ENCODE data around the gene AGAP3. TPM values are rescaled to one million over a fixed set of nuclear protein-coding genes. Genes with fewer than 3 reads are reported as not detected.

Gene AGAP3
- total and polyA plus RNA-seq, 4 donors = 3.9 to 27.0 (median 17.6) TPM

DNA sequence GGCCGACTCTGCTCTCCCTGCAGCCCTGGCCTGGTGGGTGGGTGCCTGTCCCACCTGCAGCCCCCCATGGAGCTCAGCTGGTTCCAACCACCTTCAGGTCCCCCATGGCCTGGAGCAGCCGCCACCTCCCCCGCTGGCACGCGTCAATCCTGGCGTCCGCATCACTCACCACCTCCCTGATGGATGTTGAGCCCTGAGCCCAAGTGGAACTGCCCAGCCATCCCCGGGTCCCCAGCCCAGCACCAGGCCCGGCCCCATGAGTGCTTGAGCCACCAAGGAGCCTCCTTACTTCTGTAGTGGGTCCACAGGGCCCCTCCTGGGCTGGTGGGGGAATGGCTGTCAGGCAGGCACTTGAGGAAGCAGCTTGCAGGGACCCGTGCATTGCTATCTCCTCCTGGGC lies 14.6 kb downstream of the AGAP3 start:
- TF ChIP-seq HNF4G (IDR thresholded peaks at IDR 0.05) (no peak), GABPA (IDR thresholded peaks at IDR 0.05 in 1 of 2, conservative IDR thresholded peaks at IDR 0.05 in 1 of 2) (no peak), FOXA2 (IDR thresholded peaks at IDR 0.05) (no peak)
- no peak overlapping the region for H3K4me3 ChIP-seq (ENCODE audit: low read depth in 1 of 3, low read length in 3 of 3)
- H3K27ac ChIP-seq (ENCODE audit: low read depth in 1 of 2, low read length in 2 of 2) = no peak overlapping the region
- DNase-seq (ENCODE audit: low spot score) = no peak
- no peaks in the 10 kb centered on the region for H3K4me1 ChIP-seq (ENCODE audit: control insufficient read depth in 4 of 4, insufficient read depth in 4 of 4, low read length in 3 of 4)
- no peak overlapping the region for H3K9ac ChIP-seq (ENCODE audit: low read depth in 1 of 2, low read length in 2 of 2)
- H3K27me3 ChIP-seq (ENCODE audit: control insufficient read depth in 4 of 4, insufficient read depth in 4 of 4, low read length in 3 of 4) = no peaks in the 10 kb centered on the region
- H3K9me3 ChIP-seq (ENCODE audit: control insufficient read depth in 4 of 4, low read length in 3 of 4) = no peaks in the 10 kb centered on the region
- peaks cover 0 to 4% (median 1%) of the 10 kb centered on the region in 4 donors for H3K36me3 ChIP-seq (ENCODE audit: control insufficient read depth in 4 of 4, insufficient read depth in 3 of 4, low read depth in 1 of 4, low read length in 3 of 4)
- WGBS = 94% methylated on average over 10 of the region's 10 CpGs

GRCh38 chr7:151101621-151102396 lies 15.5 kb downstream of the AGAP3 start:
- Histone ChIP-seq H3K9ac (ENCODE audit: low read depth in 1 of 2, low read length in 2 of 2) (no peak overlapping the region), H3K27me3 (ENCODE audit: control insufficient read depth in 4 of 4, insufficient read depth in 4 of 4, low read length in 3 of 4) (no peaks in the 10 kb centered on the region), H3K4me1 (ENCODE audit: control insufficient read depth in 4 of 4, insufficient read depth in 4 of 4, low read length in 3 of 4) (no peaks in the 10 kb centered on the region), H3K9me3 (ENCODE audit: control insufficient read depth in 4 of 4, low read length in 3 of 4) (no peaks in the 10 kb centered on the region), H3K36me3 (ENCODE audit: control insufficient read depth in 4 of 4, insufficient read depth in 3 of 4, low read depth in 1 of 4, low read length in 3 of 4) (peaks cover 0 to 4% (median 1%) of the 10 kb centered on the region in 4 donors), H3K4me3 (ENCODE audit: low read depth in 1 of 3, low read length in 3 of 3) (no peak overlapping the region), H3K27ac (ENCODE audit: low read depth in 1 of 2, low read length in 2 of 2) (no peak overlapping the region)
- no peak for DNase-seq (ENCODE audit: low spot score)
- WGBS = 90% methylated on average over 24 of the region's 24 CpGs
- no peak for TF ChIP-seq EGR1 (IDR thresholded peaks at IDR 0.05; ENCODE audit: low read depth in 2 of 2)
- no peak for TF ChIP-seq HNF4A (conservative IDR thresholded peaks at IDR 0.05)
- TF ChIP-seq ZBTB33 (IDR thresholded peaks at IDR 0.05) = no peak
- TF ChIP-seq CTCF (IDR thresholded peaks at IDR 0.05; ENCODE audit: low read depth, low read length, missing input control) = no peak
- TF ChIP-seq GABPA (IDR thresholded peaks at IDR 0.05 in 1 of 2, conservative IDR thresholded peaks at IDR 0.05 in 1 of 2) = no peak
- TF ChIP-seq RAD21 (IDR thresholded peaks at IDR 0.05) = no peak
- TF ChIP-seq FOXA1 (IDR thresholded peaks at IDR 0.05) = no peak

DNA sequence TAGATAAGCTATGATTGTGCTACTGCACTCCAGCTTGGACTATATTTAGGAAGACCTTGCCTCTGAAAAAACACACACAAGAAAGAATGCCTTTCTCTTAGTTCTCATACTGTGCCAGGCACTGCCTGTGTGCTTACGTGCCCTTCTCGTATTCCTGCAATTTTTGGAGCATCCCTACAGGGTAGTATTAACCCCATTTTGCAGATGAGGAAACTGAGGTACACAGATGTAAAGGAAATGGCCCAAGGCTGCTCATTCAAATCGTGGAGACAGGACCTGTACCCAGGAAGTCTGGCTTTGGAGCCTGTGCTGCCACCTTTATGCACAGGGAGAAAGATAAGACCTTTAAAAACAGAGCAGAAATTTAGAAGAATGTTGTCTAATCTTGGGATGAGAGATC lies 16.7 kb downstream of the AGAP3 start:
- Histone ChIP-seq H3K27me3 (ENCODE audit: control insufficient read depth in 4 of 4, insufficient read depth in 4 of 4, low read length in 3 of 4) (no peaks in the 10 kb centered on the region), H3K36me3 (ENCODE audit: control insufficient read depth in 4 of 4, insufficient read depth in 3 of 4, low read depth in 1 of 4, low read length in 3 of 4) (peaks cover 0 to 4% (median 1%) of the 10 kb centered on the region in 4 donors), H3K4me1 (ENCODE audit: control insufficient read depth in 4 of 4, insufficient read depth in 4 of 4, low read length in 3 of 4) (no peaks in the 10 kb centered on the region), H3K9ac (ENCODE audit: low read depth in 1 of 2, low read length in 2 of 2) (no peak overlapping the region), H3K9me3 (ENCODE audit: control insufficient read depth in 4 of 4, low read length in 3 of 4) (no peaks in the 10 kb centered on the region), H3K27ac (ENCODE audit: low read depth in 1 of 2, low read length in 2 of 2) (no peak overlapping the region), H3K4me3 (ENCODE audit: low read depth in 1 of 3, low read length in 3 of 3) (no peak overlapping the region)
- DNase-seq (ENCODE audit: low spot score) = no peak
- 85% methylated on average over 3 of the region's 3 CpGs for whole genome bisulfite sequencing
- TF ChIP-seq ATF3 (IDR thresholded peaks at IDR 0.05) = no peak
- no peak for TF ChIP-seq GABPA (IDR thresholded peaks at IDR 0.05 in 1 of 2, conservative IDR thresholded peaks at IDR 0.05 in 1 of 2)
- TF ChIP-seq JUND (IDR thresholded peaks at IDR 0.05) = no peak
- no peak for TF ChIP-seq SP1 (IDR thresholded peaks at IDR 0.05)
- no peak for TF ChIP-seq RAD21 (IDR thresholded peaks at IDR 0.05)
- TF ChIP-seq HNF4G (IDR thresholded peaks at IDR 0.05) = no peak
- no peak for TF ChIP-seq HNF4A (conservative IDR thresholded peaks at IDR 0.05)
- TF ChIP-seq, protein P1, sequence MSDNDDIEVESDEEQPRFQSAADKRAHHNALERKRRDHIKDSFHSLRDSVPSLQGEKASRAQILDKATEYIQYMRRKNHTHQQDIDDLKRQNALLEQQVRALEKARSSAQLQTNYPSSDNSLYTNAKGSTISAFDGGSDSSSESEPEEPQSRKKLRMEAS (IDR thresholded peaks at IDR 0.05) = no peak
